Right renal cortex interstitium (tissue), 3 donors: ENCODE data around the gene DLGAP1. TPM values are rescaled to one million over a fixed set of nuclear protein-coding genes. Genes with fewer than 3 reads are reported as not detected.

Experiments used
- DNase-seq, 3 donors: peaks; one replicate each; pipeline ENCODE4 v3.0.0-alpha.2; 2013; ENCODE audit warnings: low read depth in 3 of 3, low spot score in 2 of 3
- polyA plus RNA-seq, 3 donors: library from polyadenylated mRNA; unstranded; fragments of 120-200 nt; gene quantifications; one replicate each; pipeline ENCODE4 v1.2.1, GENCODE V29; 2013; ENCODE audit not compliant: insufficient read length in 3 of 3

DLGAP1 gene
- polyA plus RNA-seq, 3 donors, result 4.3 to 5.8 (median 4.8) TPM

DNA sequence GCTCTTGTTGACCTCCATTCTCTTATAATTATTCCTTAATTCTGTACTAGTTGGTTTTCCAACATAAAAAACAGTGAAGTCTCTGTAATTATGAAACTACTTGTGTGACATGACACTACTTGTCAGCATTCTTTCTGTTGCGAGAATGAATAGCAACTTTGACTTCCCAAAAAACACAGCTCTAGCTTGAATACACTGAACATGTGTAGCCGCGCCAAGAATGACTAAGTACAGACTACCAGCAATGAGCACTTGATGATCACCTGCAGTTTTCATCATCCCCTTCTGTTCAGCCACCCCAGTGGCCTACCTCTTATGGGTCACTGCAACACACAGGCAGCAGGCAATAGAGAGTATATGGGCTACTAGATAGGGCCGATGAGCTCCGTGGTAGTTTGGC, 775.9 kb downstream of the DLGAP1 start:
- DNase-seq, result no peak

DNA sequence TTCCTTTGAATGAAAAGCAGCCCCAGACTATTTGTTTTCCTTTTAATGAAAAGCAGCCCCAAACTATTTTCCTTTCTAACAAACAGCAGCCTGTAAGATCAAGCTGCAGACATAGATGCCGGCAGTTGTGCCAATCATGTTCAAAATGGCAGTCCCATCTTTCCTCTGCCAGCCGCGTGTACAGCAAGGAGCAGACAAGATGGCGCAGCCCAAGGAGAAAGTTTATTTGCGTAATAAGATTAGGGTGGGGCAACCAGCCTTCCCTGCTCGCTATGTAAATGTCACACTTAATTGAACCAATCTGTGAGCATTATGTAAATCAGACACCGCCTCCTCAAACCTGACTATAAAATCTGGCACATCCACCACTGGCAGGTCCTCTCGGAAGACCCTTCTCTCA, 779.1 kb downstream of the DLGAP1 start:
- no peak for DNase-seq

- no peak for DNase-seq
Measured at GRCh38 chr18:3675446-3675845, 779.7 kb downstream of the DLGAP1 start.

GRCh38 chr18:3671176-3671575, 783.9 kb downstream of the DLGAP1 start:
- DNase-seq, result no peak

GRCh38 chr18:3669376-3669775, 785.7 kb downstream of the DLGAP1 start:
- no peak for DNase-seq

DNA sequence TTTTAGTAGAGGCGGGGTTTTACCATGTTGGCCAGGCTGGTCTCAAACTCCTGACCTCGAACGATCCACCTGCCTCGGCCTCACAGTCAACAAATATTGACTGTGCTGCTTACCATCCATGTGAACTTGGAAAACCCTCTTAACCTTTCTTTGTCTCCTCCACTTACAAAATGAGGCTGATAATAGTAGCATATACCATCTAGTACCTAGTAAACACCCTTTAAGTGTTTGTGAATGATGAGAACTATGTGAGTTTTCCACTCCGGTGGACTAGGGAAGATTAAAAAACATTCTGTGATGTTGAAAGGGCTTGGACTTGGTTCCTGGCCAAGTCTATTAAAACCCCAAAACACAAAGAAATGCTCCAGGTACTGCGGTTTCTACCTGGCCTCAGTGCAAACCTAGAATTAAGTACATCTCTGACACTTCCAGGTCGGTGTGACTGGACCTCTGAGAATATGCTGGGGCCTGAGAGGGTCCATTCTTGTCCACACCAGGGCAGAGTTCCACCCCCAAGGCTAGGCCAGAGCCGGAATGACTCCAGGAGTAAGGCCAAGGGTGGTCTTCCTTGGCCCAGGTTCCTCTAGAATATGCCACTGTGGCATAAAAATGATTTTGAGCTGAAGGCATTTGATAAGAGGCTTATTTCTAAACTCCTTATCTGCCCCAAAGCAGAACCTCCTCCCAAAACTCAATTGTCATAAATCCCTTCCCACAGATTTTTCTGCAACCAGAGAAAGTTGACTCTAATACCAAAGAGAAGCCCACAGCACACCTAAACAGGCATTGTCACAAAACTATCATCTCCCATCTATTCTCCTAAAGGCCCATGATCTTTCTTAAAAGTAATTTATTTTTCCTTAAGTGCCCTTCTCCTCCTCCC, 787.6 kb downstream of the DLGAP1 start:
- no peak for DNase-seq

DNA sequence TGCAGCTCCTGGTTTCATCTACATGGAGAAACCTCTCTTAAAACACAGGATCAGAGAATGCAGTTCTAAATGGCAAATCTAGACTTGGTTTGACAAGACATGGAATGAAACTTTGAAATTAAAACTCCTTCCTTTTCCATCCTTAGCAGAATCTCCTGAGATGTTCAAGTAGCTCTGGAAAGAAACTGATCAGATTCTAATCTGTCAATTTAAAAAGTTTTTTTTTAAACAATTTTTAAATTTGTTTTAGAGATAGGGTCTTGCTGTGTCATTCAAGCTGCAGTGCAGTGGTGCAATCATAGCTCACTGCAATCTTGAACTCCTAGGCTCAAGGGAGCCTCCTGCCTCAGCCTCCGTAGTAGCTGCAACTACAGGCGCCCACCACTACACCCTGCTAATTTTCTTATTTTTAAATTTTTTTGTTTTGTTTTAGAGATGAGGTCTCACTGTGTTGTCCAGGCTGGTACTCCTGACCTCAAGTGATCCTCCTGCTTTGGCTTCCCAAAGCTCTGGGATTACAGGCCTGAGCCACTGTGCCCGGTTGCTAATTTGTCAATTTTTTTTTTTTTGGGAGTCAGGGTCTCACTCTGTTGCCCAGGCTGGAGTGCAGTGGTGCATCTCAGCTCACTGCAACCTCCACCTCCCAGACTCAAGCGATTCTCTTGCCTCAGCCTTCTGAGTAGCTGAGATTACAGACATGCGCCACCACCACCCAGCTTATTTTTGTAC, 788.4 kb downstream of the DLGAP1 start:
- no peak for DNase-seq

GRCh38 chr18:3665780-3666525, 789.2 kb downstream of the DLGAP1 start:
- peak; percentile 79 to 84 (median 80) for DNase-seq

GRCh38 chr18:3665204-3665603, 789.9 kb downstream of the DLGAP1 start:
- no peak for DNase-seq

GRCh38 chr18:3664563-3665178, 790.4 kb downstream of the DLGAP1 start:
- no peak for DNase-seq

DNA sequence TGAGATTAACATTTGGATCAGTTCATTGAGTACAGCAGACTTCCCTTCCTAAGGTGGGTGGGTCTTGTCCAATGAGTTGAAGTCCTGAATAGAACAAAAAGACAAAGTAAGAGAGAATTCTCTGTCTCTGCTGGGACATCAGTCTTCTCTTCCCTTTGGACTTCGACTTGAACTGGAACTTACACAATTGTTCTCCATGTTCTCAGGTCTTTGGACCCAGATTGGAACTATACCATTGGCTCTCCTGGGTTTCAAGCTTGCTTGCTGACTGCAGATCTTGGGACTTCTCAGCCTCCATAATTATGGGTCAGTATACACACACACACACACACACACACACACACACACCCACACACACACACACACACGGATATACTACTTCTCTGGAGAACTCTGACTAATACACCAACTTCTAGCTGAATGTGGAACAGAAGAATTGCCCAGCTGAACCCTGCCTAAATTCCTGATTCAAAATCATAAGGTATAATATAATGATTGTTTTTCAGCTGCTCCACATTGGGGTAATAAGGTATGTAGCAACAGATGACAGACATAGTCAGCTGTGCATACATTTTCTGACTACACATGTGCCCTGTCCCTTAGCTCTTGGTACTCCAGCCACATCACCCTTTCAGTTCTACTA, 791.1 kb downstream of the DLGAP1 start:
- no peak for DNase-seq

DNA sequence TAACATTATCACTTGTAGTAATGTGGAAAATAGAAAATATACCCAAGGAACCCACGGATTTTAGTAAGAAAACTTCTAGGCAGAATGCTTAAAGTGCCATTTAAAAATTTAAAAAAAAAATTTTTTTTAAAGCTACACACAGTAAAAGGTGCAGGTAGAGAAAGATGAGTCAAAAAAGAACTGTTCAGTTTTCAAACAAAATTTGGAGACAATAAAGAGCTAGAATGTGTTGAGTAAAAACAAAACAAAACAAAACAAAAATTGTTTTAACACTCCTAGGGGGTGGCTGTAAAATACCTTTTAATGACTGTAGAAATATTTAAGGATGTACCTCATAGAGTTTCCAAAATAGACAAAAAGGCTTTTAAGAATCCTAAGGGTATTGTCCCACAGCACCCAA, 793.1 kb downstream of the DLGAP1 start:
- no peak for DNase-seq

DNA sequence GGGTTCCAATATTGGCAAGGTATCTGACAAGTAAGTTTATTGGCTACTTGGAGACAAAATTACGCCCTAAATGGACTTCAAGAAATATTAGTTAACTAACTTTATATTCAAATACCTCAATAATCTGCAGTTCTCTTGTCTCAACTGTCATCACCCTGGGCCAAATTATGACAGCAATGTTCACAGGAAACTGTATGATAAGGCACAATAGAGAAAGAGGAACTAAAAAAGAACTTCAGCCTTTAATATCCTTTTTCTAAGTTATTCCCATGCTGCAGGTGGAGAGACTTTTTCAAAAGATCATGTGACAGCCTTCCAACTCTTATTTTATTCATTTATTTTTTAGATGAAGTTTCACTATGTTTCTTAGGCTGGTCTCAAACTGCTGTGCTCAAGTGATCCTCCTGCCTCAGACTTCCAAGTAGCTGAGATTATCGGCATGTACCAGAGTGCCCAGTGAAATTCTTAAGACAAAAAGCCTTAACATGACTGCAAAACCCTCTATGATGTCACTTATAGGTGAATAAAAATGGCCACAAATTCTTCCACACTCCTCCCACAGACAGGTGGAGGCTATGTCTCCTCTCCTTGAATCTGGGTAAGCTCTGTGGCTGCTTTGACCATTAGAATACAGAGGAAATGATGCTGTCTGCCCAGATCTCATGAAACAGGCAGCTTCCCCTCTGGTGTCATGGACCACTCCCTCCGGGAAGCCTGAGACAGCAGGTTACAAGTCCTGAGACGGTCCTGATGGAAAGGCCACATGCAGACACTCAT, 794.2 kb downstream of the DLGAP1 start:
- no peak for DNase-seq

- DNase-seq, result no peak
Measured at GRCh38 chr18:3658529-3658928, 796.6 kb downstream of the DLGAP1 start.

DNA sequence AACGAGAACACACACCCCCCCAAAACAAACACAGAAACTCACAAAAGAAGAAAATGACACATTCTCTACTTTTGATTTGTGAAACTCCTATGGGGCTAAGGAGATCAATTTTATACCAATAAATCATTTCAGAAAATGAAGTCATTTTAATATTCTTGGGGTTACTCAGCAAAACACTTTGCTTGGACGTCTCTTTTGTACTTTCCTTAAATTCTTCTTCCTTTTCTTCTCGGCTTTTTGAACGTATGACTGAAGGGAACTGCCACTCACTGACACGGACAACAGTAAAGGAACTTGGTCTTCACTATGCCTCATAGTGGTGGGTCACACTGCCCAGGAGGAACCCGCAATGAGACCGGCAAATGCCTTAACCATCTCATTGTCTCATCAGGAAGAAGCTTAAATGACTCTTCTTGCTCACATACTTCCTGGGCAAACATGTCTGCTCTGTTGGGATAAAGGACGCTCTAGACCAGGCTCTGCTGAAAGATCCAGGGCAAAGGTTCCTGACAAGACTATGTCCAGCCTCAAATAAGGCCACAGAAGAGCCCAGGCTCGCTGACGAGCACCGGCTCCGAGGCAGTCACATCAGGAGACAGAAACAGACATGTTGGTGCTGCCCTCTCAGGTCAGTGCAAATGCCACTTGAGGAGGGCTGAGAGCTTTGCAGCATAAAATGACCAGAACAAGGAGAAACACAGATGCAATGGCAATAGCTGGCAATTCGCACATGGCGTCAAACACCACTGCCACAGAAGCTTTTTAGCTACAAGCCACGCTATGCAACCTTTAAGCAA, 799.7 kb downstream of the DLGAP1 start:
- no peak for DNase-seq

GRCh38 chr18:3654442-3655253, 800.5 kb downstream of the DLGAP1 start:
- no peak for DNase-seq

- DNase-seq, result no peak
Measured at GRCh38 chr18:3653851-3654441, 801.2 kb downstream of the DLGAP1 start.
